ENCODE data around the gene CCDC146. TPM values are rescaled to one million over a fixed set of nuclear protein-coding genes. Genes with fewer than 3 reads are reported as not detected.
"Not testable (repeated sequence)": the region's sequence is repeated elsewhere in the genome, so short reads cannot be mapped to it uniquely, and the experiment has no call there.

The CCDC146 gene
- polyA plus RNA-seq, 1 donor = 9.6 TPM

DNA sequence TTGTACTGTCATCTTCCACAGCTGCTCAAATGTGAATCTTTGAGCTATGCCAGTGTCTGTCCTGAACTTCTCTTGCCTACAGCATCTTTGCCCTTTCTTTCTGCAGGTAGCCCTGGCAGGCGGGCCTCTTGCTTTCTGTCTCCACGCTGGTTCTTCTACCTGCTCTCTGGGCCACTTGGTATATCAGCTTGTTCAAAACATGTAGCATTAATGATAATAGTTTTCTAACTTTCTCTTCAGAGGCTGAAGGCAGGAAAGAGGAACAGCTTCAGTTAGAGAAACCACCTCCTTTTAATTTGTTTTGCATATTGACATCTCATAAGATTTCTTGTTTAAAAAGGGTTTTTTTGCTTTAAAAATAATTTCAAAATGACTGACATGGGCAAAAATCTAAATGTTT, 78.1 kb downstream of the CCDC146 start:
- no peak for DNase-seq (ENCODE audit: low read depth)

DNA sequence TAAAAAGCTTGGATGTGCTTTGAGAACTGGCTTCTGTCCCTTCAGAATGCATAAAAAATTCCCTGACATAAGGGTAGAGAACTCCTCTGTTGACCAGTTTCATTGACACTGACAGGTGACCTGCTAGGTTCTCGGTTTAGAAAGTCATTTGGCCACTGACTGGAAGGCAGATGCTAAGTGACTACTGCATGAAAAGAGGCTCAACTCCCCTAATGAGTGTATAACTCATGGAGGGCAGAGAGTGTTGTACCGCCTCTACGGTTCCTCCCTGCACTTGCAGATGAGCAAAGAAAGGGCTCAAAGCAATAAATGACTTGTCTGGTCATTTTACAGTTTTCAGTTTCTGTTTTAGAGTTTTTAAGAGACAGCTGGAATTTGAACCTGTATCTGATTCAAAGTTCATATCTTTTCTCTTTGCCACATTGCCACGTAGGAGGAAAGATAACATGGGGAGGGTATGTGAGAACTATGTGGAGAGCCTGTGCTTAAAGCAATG, 80.1 kb downstream of the CCDC146 start:
- DNase-seq (ENCODE audit: low read depth) = no peak

DNA sequence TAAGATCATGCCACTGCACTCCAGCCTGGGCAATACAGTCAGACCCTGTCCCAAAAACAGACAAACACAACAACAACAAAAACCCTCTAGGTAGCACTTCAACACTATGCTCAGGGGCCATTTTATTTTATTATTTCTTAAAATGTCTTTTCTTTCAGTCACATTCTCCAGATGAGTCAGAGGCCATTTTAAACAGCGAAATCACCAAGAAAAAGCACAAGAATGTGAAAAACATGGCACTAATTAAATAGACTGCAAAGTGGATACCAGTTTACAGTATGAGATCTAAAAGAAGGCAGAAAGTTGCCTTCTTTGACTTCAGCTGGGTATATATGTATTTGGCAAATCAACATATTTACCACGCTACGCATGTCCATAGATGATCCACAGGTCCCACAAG, 83.3 kb downstream of the CCDC146 start:
- no peak for DNase-seq (ENCODE audit: low read depth)

DNA sequence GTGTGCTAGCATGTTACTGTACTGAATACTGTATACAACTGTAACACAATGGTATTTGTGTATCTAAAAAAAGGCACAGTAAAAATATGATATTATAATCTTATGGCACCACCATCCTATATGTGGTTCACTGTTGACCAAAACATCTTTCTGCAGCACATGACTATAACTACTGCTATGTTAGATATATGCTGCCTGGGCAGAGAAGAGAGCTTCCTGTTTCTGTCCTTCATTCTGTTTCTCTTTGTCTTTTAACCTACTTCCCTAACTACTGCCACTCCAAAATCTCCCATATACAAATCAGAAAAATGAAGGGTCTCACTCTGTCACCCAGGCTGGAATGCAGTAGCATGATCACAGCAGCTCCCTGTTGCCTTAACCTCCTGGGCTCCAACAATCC, 86.0 kb downstream of the CCDC146 start:
- no peak for DNase-seq (ENCODE audit: low read depth)

DNA sequence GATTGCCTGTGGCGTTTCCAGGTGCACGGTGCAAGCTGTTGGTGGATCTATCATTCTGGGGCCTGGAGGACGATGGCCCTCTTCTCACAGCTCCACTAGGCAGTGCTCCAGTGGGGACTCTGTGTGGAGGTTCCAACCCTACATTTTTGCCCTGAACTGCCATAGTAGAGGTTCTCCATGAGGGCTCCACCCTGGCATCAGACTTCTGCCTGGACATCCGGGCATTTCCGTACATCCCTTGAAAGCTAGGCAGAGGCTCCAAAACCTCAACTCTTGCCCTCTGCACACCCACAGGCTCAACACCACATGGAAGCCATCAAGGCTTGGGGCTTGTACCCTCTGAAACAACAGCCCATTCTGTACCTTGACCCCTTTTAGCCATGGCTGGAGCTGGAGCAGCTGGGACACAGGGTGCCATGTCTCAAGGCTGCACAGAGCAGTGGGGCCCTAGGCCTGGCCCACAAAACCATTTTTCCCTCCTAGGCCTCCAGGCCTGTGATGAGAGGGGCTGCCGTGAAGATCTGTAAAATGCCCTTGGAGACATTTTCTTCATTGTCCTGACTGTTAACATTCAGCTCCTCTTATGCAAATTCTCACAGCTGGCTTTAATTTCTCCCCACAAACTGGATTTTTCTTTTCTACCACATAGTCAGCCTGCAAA, 87.2 kb downstream of the CCDC146 start:
- no peak for DNase-seq (ENCODE audit: low read depth)

DNA sequence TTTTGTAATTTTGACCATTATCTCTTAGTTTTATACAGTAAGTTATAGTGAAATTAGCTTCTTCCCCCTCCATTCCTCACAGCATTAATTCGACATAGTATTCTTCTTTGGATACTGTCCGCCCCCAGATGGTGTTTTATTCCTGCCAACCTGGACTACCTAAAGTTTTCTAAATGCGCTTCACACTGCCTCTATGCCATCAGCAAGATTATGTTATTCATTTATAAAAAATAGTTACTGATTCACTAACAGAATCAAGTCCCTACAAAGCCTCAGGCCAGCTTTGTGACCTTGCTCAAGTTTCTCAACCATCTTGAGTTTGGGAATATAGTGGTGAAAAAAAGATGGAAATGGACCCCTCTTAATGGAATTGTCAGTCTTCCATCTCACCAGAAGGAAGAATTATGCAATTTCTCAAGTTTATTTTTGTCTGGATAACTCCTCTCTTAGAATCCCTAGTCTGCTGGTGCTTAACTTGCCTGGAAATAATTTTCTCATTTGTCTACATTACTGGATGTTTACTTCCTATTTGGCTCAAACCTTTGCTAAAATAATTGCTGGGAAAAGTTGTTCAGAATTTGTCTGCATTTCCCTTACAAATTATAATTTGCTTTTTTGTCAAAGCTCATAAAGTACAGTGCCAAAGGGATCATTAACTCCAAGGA, 93.9 kb downstream of the CCDC146 start:
- DNase-seq (ENCODE audit: low read depth) = no peak

DNA sequence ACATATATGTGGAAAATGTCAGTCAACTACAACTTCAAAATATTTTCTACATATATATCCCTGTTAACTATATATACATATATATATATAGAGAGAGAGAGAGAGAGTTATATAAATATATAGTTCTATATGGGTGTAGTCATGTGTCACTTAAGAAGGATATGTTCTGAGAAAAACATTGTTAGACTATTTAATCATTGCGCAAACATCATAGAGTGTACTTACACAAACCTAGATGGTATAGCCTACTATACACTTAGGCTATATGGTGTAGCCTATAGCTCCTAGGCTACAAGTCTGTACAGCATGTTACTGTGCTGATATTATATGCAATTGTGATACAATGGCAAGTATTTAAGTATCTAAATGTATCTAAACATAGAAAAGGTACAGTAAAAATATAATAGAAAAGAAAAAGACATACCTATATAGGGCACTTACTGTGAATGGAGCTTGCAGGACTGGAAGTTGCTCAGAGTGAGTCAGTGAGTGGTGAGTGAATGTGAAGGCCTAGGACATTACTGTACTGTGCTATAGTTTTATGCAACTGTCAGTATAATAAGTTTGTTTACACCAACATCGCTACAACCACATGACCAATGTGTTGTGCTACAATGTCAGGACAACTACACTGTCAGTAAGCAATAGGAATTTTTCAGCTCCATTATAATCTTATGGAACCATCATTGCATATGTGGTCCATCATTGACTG, 95.2 kb downstream of the CCDC146 start:
- no peak for DNase-seq (ENCODE audit: low read depth)

DNA sequence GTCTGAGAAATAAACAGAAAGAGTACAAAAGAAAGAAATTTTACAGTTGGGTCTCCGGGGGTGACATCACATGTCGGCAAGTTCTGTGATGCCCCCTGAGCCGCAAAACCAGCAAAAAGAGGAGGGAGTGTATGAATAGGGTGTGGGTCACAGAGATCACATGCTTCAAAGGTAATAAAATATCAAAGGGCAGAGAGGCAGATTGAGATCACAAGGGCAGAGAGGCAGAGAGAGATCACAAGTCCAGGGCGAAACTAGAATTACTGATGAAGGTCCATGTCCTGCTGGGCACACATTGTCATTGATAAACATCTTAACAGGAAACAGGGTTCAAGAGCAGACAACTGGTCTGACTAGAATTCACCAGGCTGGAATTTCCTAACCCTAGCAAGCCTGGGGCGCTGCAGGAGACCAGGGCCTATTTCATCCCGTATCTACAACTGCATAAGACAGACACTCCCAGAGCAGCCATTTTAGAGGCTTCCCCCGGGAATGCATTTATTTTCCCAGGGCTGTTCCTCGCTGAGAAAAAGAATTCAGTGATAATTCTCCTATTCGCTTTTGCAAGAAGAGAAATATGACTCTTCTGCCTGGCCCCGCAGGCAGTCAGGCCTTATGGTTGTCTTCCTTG, 97.4 kb downstream of the CCDC146 start:
- DNase-seq (ENCODE audit: low read depth) = not testable (repeated sequence)

DNA sequence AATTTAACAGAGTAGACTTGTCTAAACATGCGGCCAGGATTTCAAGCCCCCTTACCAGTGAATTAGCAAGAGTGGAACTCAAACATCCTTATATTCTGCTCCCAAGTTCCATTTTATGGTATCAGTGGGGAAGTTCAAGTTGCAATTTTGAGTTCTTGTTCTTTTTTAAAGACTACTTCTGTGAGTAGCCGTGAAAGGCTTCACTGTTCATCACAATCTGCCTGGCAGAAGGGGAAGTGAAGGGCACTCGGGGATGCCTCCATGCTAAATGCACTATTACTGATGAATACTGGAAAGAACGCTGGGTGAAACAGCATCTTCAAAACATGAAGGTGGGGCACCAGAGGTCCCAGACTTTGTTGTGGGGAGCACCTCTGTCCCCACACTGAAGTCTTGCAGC, 99.7 kb downstream of the CCDC146 start:
- DNase-seq (ENCODE audit: low read depth) = no peak

DNA sequence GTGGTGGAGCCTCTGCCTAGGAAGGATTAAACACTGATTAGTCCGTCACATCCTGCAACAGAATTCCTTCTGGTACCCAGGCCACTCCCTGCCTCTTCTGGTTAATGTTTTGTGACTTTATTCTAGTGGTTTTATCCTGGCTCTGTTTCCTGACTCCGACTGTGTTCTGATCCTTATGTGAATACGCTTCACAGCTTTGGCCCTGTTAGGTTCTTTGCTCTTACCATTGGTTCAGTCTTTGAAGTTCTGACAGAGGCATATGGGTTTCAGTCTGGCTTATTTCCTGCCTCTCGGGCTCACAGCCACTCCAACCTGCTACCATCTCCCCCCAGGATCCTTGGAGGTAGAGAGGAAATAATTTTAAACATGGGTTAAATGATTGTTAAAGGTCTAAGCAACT, 100.4 kb downstream of the CCDC146 start:
- no peak for DNase-seq (ENCODE audit: low read depth)

DNA sequence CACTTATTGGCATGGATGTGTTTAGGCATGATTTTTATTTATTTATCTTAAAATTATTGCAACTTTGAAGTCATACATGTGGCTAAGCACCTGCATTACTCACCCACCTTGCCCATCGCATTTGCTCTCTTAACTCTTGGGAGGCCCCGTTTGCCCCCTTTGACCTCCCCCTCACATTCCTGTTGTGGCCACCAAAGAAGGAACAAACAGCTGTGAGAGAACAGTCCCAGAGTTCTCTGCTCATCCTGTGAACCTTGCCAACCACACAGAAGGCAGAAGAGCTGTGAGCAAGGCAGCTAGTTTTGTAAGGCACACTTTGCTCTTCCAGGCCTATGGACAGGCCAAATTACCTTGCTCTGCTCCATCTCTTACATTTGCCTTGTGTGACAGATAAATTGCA, 100.8 kb downstream of the CCDC146 start:
- DNase-seq (ENCODE audit: low read depth) = no peak

DNA sequence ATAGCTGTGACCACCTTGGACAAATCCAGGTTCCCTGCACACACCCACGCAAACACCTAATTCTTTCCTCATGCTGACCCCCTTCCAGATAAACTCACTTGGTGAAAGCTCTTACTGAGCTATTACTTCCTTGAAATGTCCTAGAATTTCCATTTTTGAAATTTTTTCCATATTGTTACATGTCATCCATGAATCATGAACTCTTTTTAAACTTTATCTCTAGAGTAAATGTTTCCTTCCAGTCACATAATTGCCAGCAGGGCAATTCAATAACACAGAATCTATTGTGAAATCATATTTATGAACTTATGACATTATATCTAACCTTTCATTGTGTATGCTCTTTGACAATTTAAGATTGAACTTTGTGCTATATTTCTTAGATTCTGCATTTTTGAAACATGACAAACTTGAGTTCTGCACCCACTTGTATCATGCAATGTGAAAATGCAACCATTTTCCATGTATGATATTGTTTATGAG, 104.0 kb downstream of the CCDC146 start:
- DNase-seq (ENCODE audit: low read depth) = no peak

DNA sequence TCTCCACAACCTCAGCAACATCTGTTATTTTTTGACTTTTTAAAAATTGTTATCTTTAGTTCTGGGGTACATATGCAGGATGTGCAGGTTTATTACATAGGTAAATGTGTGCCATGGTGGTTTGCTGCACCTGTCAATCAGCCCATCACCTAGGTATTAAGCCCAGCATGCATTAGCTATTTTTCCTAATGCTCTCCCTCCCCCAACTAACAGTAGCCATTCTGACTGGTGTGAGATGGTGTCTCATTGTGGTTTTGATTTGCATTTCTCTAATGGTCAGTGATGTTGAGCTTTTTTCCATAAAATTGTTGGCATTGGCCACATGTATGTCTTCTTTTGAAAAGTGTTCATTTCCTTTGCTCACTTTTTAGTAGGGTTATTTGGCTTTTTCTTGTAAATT, 106.4 kb downstream of the CCDC146 start:
- DNase-seq (ENCODE audit: low read depth) = not testable (repeated sequence)

DNA sequence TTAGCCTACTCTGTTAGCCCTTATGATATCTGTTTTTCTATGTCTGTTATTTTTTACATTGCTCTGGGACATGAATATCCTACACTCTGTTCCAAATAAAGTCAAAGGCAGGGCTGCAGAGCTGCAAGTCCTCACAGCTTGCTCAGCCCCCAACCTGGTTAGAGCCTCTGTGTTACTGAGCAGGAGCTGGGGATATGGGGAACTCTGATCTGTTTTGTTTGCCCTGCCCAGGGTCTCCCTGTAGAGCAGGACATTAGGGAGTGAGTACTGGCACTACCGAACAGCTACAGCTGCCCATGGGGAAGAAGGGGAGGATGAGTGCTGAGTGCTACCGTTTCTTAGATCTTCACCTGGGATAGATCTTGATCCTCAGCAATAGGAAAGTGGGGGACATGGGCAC, 110.1 kb downstream of the CCDC146 start:
- no peak for DNase-seq (ENCODE audit: low read depth)

DNA sequence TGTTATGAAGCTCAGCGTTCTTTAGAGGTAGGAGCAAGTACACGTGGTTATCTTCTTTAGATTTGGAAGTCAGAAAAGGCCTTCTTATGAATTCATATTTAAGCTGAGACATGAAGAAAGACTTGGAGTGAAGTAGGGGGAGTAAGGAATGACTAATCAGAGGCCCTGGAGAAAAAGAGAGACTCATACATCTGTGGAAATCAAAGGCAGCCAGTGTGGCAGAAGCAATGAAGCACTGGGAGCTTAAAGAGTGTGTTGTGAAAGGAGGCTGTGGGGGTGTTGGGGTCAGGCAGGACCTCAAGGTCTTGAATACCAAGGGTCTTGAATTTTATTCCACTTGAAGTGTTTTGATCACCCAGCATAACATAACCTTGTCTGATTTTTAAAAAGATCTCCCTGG, 112.9 kb downstream of the CCDC146 start:
- DNase-seq (ENCODE audit: low read depth) = no peak

DNA sequence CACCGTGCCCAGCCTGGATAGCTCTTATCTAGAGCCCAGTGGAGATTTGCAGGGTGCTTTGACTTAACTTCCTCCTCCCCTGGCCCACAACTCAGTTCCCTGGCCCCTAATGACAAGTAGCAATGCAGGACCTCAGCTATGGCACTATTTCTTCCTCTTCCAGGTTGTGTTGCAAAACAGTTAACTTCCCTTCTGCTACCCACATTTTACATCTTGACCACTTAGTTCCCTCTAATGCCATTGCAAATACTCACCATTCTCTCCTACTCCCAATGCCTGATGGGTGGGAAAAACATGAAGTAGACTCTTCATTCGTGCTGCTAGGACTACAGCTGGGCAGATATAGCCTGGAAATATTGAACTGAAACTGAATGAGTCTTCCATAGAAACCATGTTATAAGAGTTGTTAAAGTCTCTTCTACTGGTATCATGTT, 116.3 kb downstream of the CCDC146 start:
- DNase-seq (ENCODE audit: low read depth) = no peak

DNA sequence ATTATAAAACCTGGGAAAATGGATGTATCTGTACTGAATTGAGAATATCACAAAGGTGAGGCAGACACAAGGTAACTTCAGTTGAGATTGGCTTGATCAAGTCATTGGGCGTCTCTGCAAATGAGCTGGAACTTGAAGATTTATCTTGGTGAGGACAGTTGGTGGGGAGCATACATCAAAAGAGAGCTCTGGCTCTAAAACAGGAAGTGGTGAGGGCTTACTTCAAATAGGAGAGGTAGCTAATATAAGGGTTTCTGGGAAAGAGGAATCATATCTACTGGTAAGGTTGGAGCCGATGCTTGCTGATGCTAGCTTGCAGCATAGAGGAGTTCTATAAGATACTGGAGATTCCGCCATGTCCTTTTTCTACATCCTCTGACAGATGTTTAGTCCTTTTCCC, 117.1 kb downstream of the CCDC146 start:
- DNase-seq (ENCODE audit: low read depth) = no peak

DNA sequence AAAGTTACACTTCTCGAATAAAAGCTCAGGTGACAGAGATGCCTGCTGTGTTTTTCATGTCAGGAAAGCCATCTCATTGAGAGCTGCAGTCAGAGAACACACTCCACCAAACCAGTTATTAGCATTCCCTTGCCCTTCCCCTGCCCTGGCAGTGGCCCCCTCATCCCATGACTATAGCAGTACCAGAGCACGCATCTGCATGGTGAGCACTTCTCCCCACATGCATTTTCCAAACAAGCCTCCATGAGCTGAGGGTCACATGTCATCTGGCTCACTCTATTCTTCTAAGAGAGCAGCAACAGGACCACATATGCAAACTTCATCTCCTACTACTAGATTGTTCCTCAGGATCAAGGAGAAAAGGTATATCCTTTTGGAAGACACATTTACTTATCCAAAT, 119.7 kb downstream of the CCDC146 start:
- no peak for DNase-seq (ENCODE audit: low read depth)

DNA sequence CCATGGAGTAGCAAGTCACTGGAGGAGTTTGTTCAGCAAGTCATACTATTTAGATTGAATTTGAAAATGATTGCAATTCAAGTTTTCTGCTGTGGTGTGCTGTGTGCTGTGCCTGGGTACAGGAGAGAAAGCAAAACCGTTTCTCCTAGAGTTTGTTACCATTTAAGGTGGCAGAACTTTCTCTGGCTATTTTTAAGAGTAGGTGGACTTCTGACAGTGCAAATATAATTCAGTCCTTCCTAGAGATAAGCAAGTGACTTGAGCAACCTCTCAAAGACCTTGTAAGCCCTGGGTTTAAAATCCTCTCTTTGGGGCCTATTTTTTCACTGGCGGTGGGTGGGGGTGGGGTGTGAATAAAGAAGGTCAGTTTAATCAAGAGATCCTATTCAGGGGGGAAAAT, 120.1 kb downstream of the CCDC146 start:
- no peak for DNase-seq (ENCODE audit: low read depth)

DNA sequence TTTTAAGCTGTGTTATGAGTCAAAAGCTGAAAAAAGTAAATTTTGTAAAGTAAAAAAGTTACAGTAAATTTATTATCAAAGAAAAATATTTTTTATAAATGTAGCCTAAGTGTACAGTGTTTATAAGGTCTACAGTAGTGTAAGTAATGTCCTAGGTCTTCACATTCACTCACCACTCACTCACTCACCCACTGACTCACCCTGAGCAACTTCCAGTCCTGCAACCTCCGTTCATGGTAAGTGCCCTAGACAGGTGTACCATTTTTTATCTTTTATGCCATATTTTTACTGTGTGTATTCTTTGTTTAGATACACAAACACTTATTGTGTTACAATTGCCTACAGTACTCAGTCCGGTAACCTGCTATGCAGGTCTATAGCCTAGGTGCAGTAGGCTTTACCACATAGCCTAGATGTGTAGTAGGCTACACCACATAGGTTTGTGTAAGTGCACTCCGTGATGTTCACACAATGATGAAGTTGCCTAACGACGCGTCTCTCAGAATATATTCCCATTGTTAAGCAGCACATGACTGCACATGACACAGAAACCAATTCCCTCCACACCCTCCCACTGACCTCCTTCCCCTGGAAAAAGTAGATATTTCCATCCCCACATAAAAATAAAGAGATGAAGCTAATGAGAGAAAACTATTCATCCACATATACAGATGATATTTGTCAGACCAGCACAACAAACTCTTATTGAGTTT, 122.0 kb downstream of the CCDC146 start:
- no peak for DNase-seq (ENCODE audit: low read depth)

DNA sequence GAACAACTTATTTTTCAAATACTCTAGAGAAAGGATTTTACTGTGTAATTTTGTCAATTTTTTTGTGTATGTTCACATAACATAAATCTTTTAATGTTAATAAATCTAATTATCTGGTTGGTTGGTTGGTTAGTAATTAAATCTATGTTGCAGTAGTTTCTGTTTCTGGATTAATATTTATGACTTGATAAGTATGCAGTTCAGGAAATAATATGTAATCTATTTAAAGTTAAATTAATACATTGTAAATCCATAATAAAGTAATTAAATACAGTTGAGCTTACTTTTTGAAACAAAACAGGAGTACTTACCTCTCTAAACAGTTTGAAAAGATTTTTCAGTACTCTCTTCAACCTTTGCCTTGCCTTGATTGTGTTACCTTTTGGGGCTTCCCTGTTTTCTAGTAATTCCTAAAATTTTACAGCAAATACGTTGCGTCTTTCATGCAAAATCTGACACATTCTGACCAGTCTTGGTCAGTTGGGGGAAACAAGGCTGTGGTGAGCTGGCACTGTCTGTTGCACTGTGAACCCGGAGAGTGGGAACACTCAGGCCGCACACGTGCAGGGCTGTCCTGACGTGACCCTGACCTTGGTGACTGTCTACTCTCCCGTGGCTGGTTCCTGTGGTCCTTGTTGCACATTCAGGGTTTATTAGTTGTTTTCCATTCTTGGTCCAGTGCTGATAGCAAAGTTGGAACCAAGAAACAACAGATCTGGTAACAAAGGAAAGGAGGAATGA, 122.8 kb downstream of the CCDC146 start:
- DNase-seq (ENCODE audit: low read depth) = no peak
